SK-N-SH (cell line): ENCODE measurements around the gene MAX. TPM values are rescaled to one million over a fixed set of nuclear protein-coding genes. Genes with fewer than 3 reads are reported as not detected.

Experiments used
- CTCF ChIA-PET: fragments of 300-600, 350-600 bp; formaldehyde crosslinking; extraction: SDS; loops from one replicate; lab custom pipeline; 2021; lab: Yijun Ruan, JAX
- POLR2A ChIA-PET: fragments of 350-600 bp; sonication (Branson Sonifier 250); formaldehyde crosslinking; extraction: SDS; loops from one replicate; lab custom pipeline; 2020; ENCODE audit warnings: antibody characterized with exemption, inconsistent platforms; lab: Yijun Ruan, JAX
- DNase-seq: peaks from one replicate; pipeline ENCODE4 v3.0.0; 2012
- H2AFZ ChIP-seq: fragments of 200-600 bp; sonication (generic); 2 replicates; pipeline ENCODE4 v1.8.1; 2016; ENCODE audit warnings: antibody characterized with exemption, mild to moderate bottlenecking, low read depth
- H3F3A ChIP-seq: fragments of 200-600 bp; sonication (generic); replicated peaks from 2 replicates; pipeline ENCODE3; 2016; ENCODE audit warnings: antibody characterized with exemption, mild to moderate bottlenecking; ENCODE audit not compliant: insufficient read depth
- H3K27ac ChIP-seq, 2 experiments: fragments of 200-500 bp in 1 of 2; fragments of 200-600 bp in 1 of 2; sonication (Bioruptor generic) in 1 of 2; sonication (generic), shearing (Covaris generic) in 1 of 2; 2 replicates each; pipeline versions ENCODE4 v1.5.1 to v1.6.1; 2014 to 2016; ENCODE audit warnings: low read depth in 2 of 2, inconsistent platforms in 1 of 2, low read length in 1 of 2, mild to moderate bottlenecking in 1 of 2, mixed read lengths in 1 of 2
- H3K27me3 ChIP-seq: fragments of 200-600 bp; sonication (generic), shearing (Covaris generic); 2 replicates; pipeline ENCODE4 v1.6.1; 2016; ENCODE audit warnings: mixed run types; ENCODE audit not compliant: insufficient read depth
- H3K36me3 ChIP-seq, 2 experiments: fragments of 200-500 bp in 1 of 2; fragments of 200-600 bp in 1 of 2; sonication (Bioruptor generic) in 1 of 2; sonication (generic) in 1 of 2; replicated peaks in 1 of 2; 2 replicates each; pipeline versions ENCODE3 to v1.5.1; 2014 to 2016; ENCODE audit warnings: low read length in 1 of 2, mild to moderate bottlenecking in 1 of 2; ENCODE audit not compliant: insufficient read depth in 2 of 2, control insufficient read depth in 1 of 2
- H3K4me1 ChIP-seq, 2 experiments: fragments of 200-500 bp in 1 of 2; fragments of 200-600 bp in 1 of 2; sonication (Bioruptor generic) in 1 of 2; sonication (generic), shearing (Covaris generic) in 1 of 2; 2 replicates each; pipeline versions ENCODE4 v1.5.1 to v1.6.1; 2014 to 2016; ENCODE audit warnings: low read depth in 1 of 2, low read length in 1 of 2, mixed run types in 1 of 2; ENCODE audit not compliant: insufficient read depth in 2 of 2, control insufficient read depth in 1 of 2
- H3K4me2 ChIP-seq: fragments of 200-600 bp; sonication (generic), shearing (Covaris generic); 2 replicates; pipeline ENCODE4 v1.6.1; 2017; ENCODE audit warnings: mixed run types
- H3K4me3 ChIP-seq, 2 experiments: fragments of 200-500 bp in 1 of 2; fragments of 200-600 bp in 1 of 2; sonication (Bioruptor generic) in 1 of 2; sonication (generic), shearing (Covaris generic) in 1 of 2; 2 replicates each; pipeline versions ENCODE4 v1.5.1 to v1.8.1; 2014 to 2016; ENCODE audit warnings: low read depth in 2 of 2, inconsistent platforms in 1 of 2, low read length in 1 of 2, mild to moderate bottlenecking in 1 of 2, mixed read lengths in 1 of 2, moderate library complexity in 1 of 2
- H3K79me2 ChIP-seq: fragments of 200-600 bp; sonication (generic); 2 replicates; pipeline ENCODE4 v1.8.1; 2017; ENCODE audit warnings: mild to moderate bottlenecking; ENCODE audit not compliant: insufficient read depth
- H3K9ac ChIP-seq: fragments of 200-600 bp; sonication (generic); 2 replicates; pipeline ENCODE4 v1.6.1; 2017; ENCODE audit warnings: mixed run types
- H3K9me2 ChIP-seq: fragments of 200-600 bp; sonication (generic); 2 replicates; pipeline ENCODE4 v1.6.1; 2017; ENCODE audit warnings: mixed run types
- H3K9me3 ChIP-seq: fragments of 200-600 bp; sonication (generic); 2 replicates; pipeline ENCODE4 v1.6.1; 2017; ENCODE audit warnings: mixed run types, mild to moderate bottlenecking, moderate library complexity
- H4K20me1 ChIP-seq: fragments of 200-600 bp; sonication (generic); 2 replicates; pipeline ENCODE4 v1.6.1; 2017; ENCODE audit warnings: mild to moderate bottlenecking, mixed run types; ENCODE audit not compliant: insufficient read depth
- EZH2phosphoT487 ChIP-seq: fragments of 200-600 bp; sonication (generic); IDR thresholded peaks from 2 replicates; pipeline ENCODE4 v1.6.1; 2017; ENCODE audit warnings: low read depth, mixed run types, mild to moderate bottlenecking, antibody characterized with exemption, moderate library complexity, borderline replicate concordance
- GABPA ChIP-seq: IDR thresholded peaks from 2 replicates; pipeline ENCODE4 v1.4.0; 2012; ENCODE audit warnings: low read depth, mild to moderate bottlenecking
- GATA2 ChIP-seq: sonication (generic); formaldehyde crosslinking; IDR thresholded peaks from 2 replicates; pipeline ENCODE4 v1.5.0; 2020; ENCODE audit warnings: mild to moderate bottlenecking, missing genetic modification reagents
- JUND ChIP-seq: IDR thresholded peaks from 2 replicates; pipeline ENCODE4 v1.4.0; 2012
- MAX ChIP-seq: IDR thresholded peaks from 2 replicates; pipeline ENCODE4 v1.4.0; 2012; ENCODE audit warnings: low read depth
- MEF2A ChIP-seq: IDR thresholded peaks from 2 replicates; pipeline ENCODE4 v1.4.0; 2012; ENCODE audit warnings: low read depth, borderline replicate concordance
- NFIC ChIP-seq: IDR thresholded peaks from 2 replicates; pipeline ENCODE4 v1.4.0; 2012; ENCODE audit warnings: borderline replicate concordance
- POLR2AphosphoS5 ChIP-seq: IDR thresholded peaks from 2 replicates; pipeline ENCODE4 v1.6.1; 2012; ENCODE audit warnings: low read depth, low read length
- RCOR1 ChIP-seq: fragments of 150-350 bp; IDR thresholded peaks from 2 replicates; pipeline ENCODE4 v1.6.1; 2017; ENCODE audit warnings: antibody characterized with exemption, low read length
- TAF1 ChIP-seq: IDR thresholded peaks from 2 replicates; pipeline ENCODE4 v1.6.1; 2012; ENCODE audit warnings: low read depth, mild to moderate bottlenecking, low read length, moderate library complexity, borderline replicate concordance
- TCF12 ChIP-seq: IDR thresholded peaks from 2 replicates; pipeline ENCODE4 v1.4.0; 2012
- USF1 ChIP-seq: IDR thresholded peaks from 2 replicates; pipeline ENCODE4 v1.4.0; 2012; ENCODE audit warnings: low read depth, borderline replicate concordance
- USF2 ChIP-seq: fragments of 150-350 bp; IDR thresholded peaks from 2 replicates; pipeline ENCODE4 v1.6.1; 2017; ENCODE audit warnings: antibody characterized with exemption, low read length, low read depth, borderline replicate concordance
- YY1 ChIP-seq: IDR thresholded peaks from 2 replicates; pipeline ENCODE4 v1.4.0; 2012; ENCODE audit warnings: low read depth, mild to moderate bottlenecking
- ZBTB33 ChIP-seq: IDR thresholded peaks from 2 replicates; pipeline ENCODE4 v1.4.0; 2012; ENCODE audit warnings: low read depth, borderline replicate concordance
- WGBS: methylation state at CpG from one replicate; pipeline ENCODE4 v1.1.6; 2017; ENCODE audit warnings: low lambda C conversion rate; 5-methylcytosine and 5-hydroxymethylcytosine counted together
- polyA plus RNA-seq, 3 experiments: library from polyadenylated mRNA; depleted of rRNA; stranded (reverse); fragments of >200 nt; gene quantifications; 2 replicates each; pipeline ENCODE4 v1.2.3, GENCODE V29; 2012

Gene MAX
- polyA plus RNA-seq, 1 of the 3 experiments (the other 2 are of a cell fraction): 103 TPM

GRCh38 chr14:65042731-65043372 lies 59.5 kb downstream of the MAX start:
- DNase-seq: no peak
- Histone ChIP-seq H3K4me1 (no peaks in the 10 kb centered on the region), H3F3A (peaks cover 5% of the 10 kb centered on the region), H3K79me2 (no peaks in the 10 kb centered on the region), H3K9me2 (no peaks in the 10 kb centered on the region), H3K4me2 (no peak overlapping the region), H3K36me3 (peaks cover 21 to 34% of the 10 kb centered on the region in 2 experiments), H4K20me1 (no peaks in the 10 kb centered on the region), H3K27ac (no peak overlapping the region), H3K4me3 (no peak overlapping the region), H3K9ac (no peak overlapping the region), H3K9me3 (no peaks in the 10 kb centered on the region), H3K27me3 (no peaks in the 10 kb centered on the region), H2AFZ (no peak overlapping the region)
- no peak for TF ChIP-seq GABPA
- no peak for TF ChIP-seq USF2
- no peak for TF ChIP-seq TAF1
- no peak for TF ChIP-seq RCOR1
- no peak for TF ChIP-seq GATA2
- no peak for TF ChIP-seq YY1
- no peak for TF ChIP-seq MAX
- no peak for TF ChIP-seq MEF2A
- TF ChIP-seq NFIC: no peak
- no peak for TF ChIP-seq ZBTB33
- no peak for TF ChIP-seq JUND
- TF ChIP-seq USF1: no peak
- TF ChIP-seq TCF12: no peak
- no peak for TF ChIP-seq EZH2phosphoT487
- no peak for TF ChIP-seq POLR2AphosphoS5
- ChIA-PET CTCF (interaction anchor here (0.8 to 1.0 kb wide), 2 partner anchors 23 kb away, joined by 3 read pairs; no protein-coding TSS in a partner anchor), POLR2A (no interaction called here)
- WGBS: 96% methylated on average over 8 of the region's 8 CpGs
